HG03469 (cell line): ENCODE data around the gene OBSCN.
A peak's percentile ranks its signal among the peaks of the same experiment; 100 is the strongest.

Experiments used
- ATAC-seq: cut with Tn5 transposase; IDR thresholded peaks from one replicate; pipeline ENCODE4 v1.9.1; 2021; ENCODE audit warnings: mild to moderate bottlenecking, moderate library complexity, moderate number of reproducible peaks; ENCODE audit not compliant: unreplicated experiment

The OBSCN gene

GRCh38 chr1:228207851-228208821, at the start of gene OBSCN:
OBSCN (plus strand) TSS chr1:228208044; CDS start chr1:228211784, 3,740 bp downstream.
- no peak for ATAC-seq

- ATAC-seq = no peak
Measured at GRCh38 chr1:228158151-228159007, 49.5 kb upstream of the OBSCN start.

DNA sequence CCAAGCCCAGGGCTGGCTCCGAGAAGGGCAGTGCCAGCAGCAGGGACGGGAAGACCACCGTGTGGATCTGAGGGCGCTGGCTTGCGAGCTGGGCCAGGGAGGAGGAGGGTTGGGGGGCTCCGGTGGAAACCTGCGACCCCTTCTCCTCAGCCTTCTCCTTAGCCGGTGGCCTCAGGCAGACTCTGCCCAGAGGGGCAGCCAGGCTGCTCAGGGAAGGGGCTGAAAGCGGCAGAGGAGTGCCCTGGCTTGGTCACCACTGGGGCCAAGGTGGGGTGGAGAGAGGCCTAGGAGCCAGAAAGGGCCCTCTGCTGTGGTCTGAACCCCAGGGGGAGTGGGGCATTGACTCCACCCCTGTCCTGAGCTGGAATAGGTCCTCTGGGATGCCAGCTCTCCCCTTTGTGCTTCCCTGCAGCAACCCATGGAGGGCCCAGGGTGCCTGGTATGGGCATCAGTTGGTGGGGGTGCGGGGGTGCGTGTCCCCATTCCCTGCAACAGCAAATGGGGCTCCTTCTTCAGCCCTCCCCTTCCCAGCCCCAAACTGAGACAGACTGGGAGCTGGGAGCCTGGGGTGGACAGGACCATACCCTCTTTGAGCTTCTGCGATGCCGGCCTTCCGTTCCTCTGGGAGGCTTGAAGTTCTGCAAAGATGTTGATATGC, 48.7 kb upstream of the OBSCN start:
- ATAC-seq = no peak

DNA sequence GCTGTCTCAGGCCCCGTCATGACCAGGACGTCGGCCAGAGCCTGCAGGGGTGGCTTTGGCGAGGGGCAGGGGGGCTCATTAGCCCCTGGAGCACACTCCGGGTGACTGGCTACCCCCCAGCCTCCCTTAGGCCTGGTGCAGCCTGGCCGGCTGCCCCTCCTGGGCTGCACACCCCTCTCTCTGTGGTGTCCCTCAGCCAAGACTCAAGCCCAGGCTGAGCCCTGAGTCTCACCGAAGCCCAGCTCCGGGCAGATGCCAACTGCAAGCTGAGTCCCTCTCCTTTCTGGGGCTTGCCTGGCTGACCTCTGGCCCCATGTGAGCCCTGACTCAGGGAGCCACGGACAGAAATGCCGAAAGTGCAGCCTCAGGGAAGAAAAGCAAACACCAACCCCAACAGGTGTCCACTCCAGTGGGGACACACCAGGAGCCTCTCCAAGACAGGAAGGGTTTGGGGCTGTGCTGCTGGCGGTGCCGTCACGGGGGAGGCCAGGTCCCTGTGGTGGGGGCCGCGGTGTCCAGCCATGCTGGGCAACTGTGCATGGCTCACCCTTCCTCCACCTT, 47.6 kb upstream of the OBSCN start:
- ATAC-seq = no peak

GRCh38 chr1:228161362-228161761, 46.5 kb upstream of the OBSCN start:
- ATAC-seq = no peak

DNA sequence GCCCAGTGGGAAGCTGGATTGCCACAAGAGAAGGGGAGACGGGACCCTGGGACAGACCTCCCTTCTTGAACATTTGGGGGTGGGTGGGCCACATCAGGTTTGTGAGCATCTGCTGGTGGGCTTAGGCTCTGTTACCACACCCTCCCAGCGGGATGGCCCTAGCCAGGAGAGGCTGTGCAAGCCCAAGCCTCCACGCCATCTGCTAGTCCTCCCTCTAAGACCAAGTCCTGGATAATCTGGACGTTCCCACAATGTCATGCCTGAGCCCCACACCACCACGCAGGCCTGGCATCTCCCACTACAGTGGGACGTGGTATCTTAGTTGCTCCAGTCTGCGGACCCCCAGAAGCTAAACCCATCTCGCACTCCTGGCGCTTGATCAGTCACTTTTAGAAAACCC, 46.0 kb upstream of the OBSCN start:
- no peak for ATAC-seq

DNA sequence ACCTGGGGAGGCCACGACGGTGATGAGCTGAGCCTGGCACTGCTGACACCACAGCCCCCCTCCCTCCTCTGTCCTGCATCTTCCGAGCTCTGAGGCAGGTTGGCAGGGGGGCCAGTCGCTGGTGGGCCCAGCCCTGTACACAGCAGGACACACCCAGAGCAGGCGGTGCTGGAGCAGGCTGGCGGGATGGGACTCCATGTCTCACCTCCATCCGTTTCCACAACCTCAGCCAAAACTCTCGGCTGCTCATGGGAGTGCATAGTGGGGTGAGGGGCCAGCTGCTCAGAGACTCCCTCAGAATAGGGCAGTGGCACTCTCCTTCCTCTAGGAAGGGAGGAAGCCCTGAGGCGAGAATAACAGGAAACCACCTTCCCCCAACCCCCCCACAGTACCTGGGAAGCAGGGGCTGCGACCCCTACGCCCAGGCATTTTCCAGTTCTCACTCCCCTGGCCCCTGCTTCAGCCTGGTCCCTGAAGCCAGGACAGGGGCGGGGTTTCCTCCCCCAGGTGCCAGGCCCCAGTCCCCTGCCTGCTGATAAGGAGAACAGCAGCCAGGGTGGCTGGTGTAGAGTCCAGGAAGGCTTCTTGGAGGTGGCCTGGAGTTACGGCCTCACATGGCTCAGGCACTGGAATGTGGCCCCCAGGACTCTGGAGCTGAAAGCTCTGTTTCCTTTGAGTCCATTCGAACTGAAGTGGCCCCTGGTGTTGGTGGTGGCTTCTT, 45.4 kb upstream of the OBSCN start:
- ATAC-seq = no peak

- no peak for ATAC-seq
Measured at GRCh38 chr1:228163007-228163753, 44.7 kb upstream of the OBSCN start.

- no peak for ATAC-seq
Measured at GRCh38 chr1:228163776-228164519, 43.9 kb upstream of the OBSCN start.

- ATAC-seq = no peak
Measured at GRCh38 chr1:228164561-228165371, 43.1 kb upstream of the OBSCN start.

DNA sequence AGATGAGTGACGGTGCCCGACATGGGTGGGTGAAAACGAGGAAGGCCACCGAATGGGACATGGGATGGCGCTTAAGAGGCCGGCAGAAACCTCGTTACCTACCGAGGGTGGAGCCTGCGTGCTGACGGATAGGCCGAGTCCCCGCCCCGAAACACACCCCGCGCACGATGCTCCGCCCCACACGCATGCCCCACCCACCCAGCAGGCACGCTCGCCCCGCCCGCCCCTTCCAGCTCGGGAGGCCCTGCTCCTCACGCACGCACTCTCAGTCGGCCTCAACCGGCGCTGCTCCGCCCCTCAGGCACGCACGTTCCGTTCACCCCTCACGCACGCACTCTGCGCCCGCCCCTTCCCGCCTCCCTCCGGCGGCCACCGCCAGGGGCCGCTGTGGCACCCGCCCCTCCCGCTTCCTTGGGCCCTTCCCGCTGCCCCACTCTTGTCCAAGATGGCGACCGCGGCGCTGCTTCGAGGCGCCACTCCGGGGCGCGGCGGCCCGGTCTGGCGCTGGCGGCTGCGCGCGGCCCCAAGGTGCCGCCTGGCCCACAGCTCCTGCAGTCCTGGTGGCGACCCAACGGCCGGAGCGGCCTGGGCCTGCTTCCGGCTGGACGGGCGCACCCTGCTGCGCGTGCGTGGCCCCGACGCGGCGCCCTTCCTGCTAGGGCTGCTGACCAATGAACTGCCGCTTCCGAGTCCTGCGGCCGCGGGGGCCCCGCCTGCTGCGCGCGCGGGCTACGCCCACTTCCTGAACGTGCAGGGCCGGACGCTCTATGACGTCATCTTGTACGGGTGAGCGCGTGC, 42.3 kb upstream of the OBSCN start, which contains the start of gene IBA57:
TSS of gene IBA57 (plus strand) at position 433 of the 798 bp plus-strand sequence. CDS start at position 446, 13 bp downstream.
- peak; percentile 68 for ATAC-seq

DNA sequence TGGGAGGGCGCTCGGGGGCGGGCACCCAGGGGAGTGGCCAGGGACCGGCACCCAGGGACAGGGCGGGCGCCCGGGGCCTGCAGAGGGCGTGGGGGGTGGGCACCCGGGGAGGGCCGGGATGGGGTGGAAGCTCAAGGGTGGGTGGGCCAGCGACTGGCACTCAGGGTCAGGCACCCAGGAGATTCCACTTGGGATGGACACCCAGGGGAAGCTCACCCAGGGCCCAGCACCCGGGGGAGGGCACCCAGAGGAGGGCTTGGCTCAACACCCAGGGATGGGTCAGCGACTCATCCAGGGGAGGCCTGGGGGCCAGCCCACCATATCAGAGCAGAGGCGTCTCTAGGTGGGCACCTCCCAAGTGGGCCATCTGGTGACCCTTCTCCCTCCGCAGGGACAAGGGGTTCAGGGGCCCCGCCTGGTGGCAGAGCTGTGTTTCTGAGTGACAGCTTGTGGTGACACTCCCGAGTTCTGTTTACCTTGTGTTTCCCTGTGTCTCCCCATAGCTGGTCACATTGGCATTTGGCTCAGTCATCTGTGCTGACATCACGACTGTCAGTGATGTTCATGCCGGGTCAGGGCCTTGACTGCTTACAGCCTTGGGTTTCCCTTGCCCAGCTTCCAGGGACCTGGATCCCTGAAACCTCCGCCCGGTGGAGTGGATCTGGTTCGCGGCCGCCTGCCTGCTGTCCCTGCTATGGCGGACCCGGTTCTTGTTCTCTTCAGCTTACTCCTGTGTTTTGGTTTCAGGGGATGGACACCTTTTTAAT, 41.5 kb upstream of the OBSCN start:
- ATAC-seq = peak; percentile 14

- ATAC-seq = no peak
Measured at GRCh38 chr1:228168563-228169270, 39.1 kb upstream of the OBSCN start.

DNA sequence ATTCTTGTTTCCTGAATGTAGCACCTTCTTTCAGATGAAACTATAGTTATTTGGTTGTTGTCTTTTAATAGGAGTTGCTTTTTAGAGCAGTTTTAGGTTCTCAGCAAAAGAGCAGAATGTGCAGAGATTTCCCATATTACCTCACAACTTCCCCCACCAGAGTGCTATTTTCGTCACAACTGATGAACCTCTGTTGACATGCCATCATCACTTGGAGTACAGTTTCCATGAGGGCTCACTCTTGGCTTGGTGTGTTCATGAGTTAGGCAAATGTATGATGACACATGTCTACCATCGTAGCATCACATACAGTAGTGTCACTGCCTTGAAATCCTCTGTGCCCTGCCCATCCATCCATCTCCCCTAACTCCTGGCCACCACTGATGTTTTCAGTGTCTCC, 38.5 kb upstream of the OBSCN start:
- ATAC-seq = no peak

DNA sequence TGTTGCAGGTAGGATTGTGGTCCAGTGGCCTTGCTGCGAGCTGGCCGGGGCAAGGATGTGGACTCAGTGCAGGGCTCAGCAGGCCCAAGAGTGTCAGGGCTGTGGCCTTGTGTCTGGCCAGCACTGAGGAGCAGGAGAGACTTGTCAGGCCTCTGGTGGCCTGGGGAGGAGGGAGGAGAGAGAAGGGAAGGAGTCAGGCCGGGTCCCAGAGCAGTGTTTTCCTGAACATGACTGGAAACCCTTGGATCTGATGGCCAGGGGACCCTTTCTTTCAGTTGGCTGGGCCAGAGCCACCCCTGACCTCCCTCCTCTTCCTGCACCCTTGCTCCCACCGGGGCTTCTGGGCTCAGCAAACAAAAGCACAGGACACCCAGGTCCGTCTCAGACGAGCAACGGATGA, 37.2 kb upstream of the OBSCN start:
- no peak for ATAC-seq
